ENCODE measurements around the gene INVS. TPM values are rescaled to one million over a fixed set of nuclear protein-coding genes. Genes with fewer than 3 reads are reported as not detected.
"Not testable (repeated sequence)": the region's sequence is repeated elsewhere in the genome, so short reads cannot be mapped to it uniquely, and the experiment has no call there.

Gene INVS
- total RNA-seq, 4 donors from 2014 or later, result 12.8 to 22.8 (median 18.2) TPM

- H3K9me3 ChIP-seq, result no peaks in the 10 kb centered on the region
- WGBS, result 86% methylated on average over 2 of the region's 2 CpGs
- H3K27ac ChIP-seq, result no peak overlapping the region
- DNase-seq (ENCODE audit: low spot score in 2 of 2), result no peak
- no peak for TF ChIP-seq CTCF (IDR thresholded peaks at IDR 0.05)
- no peak for TF ChIP-seq POLR2AphosphoS5 (IDR thresholded peaks at IDR 0.05)
- TF ChIP-seq POLR2A (IDR thresholded peaks at IDR 0.05), result no peak
- TF ChIP-seq EP300 (IDR thresholded peaks at IDR 0.05), result no peak
- H3K36me3 ChIP-seq, result no peaks in the 10 kb centered on the region
- H3K4me1 ChIP-seq, result no peaks in the 10 kb centered on the region
- H3K27me3 ChIP-seq, result no peaks in the 10 kb centered on the region
- H3K4me3 ChIP-seq, result no peak overlapping the region
Observed at GRCh38 chr9:100070104-100071041, 28.7 kb upstream of the INVS start.

GRCh38 chr9:100071271-100071670 is 27.8 kb upstream of the INVS start:
- Histone ChIP-seq H3K9me3 (no peaks in the 10 kb centered on the region), H3K27ac (no peak overlapping the region), H3K36me3 (no peaks in the 10 kb centered on the region), H3K4me1 (no peaks in the 10 kb centered on the region), H3K4me3 (no peak overlapping the region), H3K27me3 (no peaks in the 10 kb centered on the region)
- DNase-seq (ENCODE audit: low spot score in 2 of 2), result no peak
- no peak for TF ChIP-seq POLR2AphosphoS5 (IDR thresholded peaks at IDR 0.05)
- TF ChIP-seq POLR2A (IDR thresholded peaks at IDR 0.05), result no peak
- no peak for TF ChIP-seq EP300 (IDR thresholded peaks at IDR 0.05)
- 89% methylated on average over 2 of the region's 2 CpGs for WGBS

- H3K9me3 ChIP-seq, result no peaks in the 10 kb centered on the region
- H3K4me3 ChIP-seq, result no peak overlapping the region
- no peaks in the 10 kb centered on the region for H3K36me3 ChIP-seq
- H3K27ac ChIP-seq, result no peak overlapping the region
- TF ChIP-seq EP300 (IDR thresholded peaks at IDR 0.05), result no peak
- TF ChIP-seq POLR2A (IDR thresholded peaks at IDR 0.05), result no peak
- no peak for TF ChIP-seq POLR2AphosphoS5 (IDR thresholded peaks at IDR 0.05)
- no peak for TF ChIP-seq CTCF (IDR thresholded peaks at IDR 0.05)
- no peaks in the 10 kb centered on the region for H3K4me1 ChIP-seq
- no peaks in the 10 kb centered on the region for H3K27me3 ChIP-seq
- DNase-seq (ENCODE audit: low spot score in 2 of 2), result no peak
- 58% methylated on average over 2 of the region's 2 CpGs for WGBS
Observed at GRCh38 chr9:100072805-100073204, 26.2 kb upstream of the INVS start.

GRCh38 chr9:100074093-100074492 is 24.9 kb upstream of the INVS start:
- no peaks in the 10 kb centered on the region for H3K4me1 ChIP-seq
- H3K4me3 ChIP-seq, result no peak overlapping the region
- H3K27me3 ChIP-seq, result no peaks in the 10 kb centered on the region
- DNase-seq (ENCODE audit: low spot score in 2 of 2), result no peak
- no peaks in the 10 kb centered on the region for H3K36me3 ChIP-seq
- no peak for TF ChIP-seq EP300 (IDR thresholded peaks at IDR 0.05)
- TF ChIP-seq POLR2AphosphoS5 (IDR thresholded peaks at IDR 0.05), result no peak
- TF ChIP-seq POLR2A (IDR thresholded peaks at IDR 0.05), result no peak
- TF ChIP-seq CTCF (IDR thresholded peaks at IDR 0.05), result no peak
- 90% methylated on average over 6 of the region's 6 CpGs for WGBS
- no peaks in the 10 kb centered on the region for H3K9me3 ChIP-seq
- no peak overlapping the region for H3K27ac ChIP-seq

- WGBS, result 96% methylated on average over 6 of the region's 6 CpGs
- TF ChIP-seq POLR2AphosphoS5 (IDR thresholded peaks at IDR 0.05) (no peak), POLR2A (IDR thresholded peaks at IDR 0.05) (no peak), CTCF (IDR thresholded peaks at IDR 0.05) (no peak), EP300 (IDR thresholded peaks at IDR 0.05) (no peak)
- Histone ChIP-seq H3K36me3 (no peaks in the 10 kb centered on the region), H3K27me3 (no peaks in the 10 kb centered on the region), H3K4me3 (no peak overlapping the region), H3K27ac (no peak overlapping the region), H3K9me3 (no peaks in the 10 kb centered on the region), H3K4me1 (no peaks in the 10 kb centered on the region)
- DNase-seq (ENCODE audit: low spot score in 2 of 2), result no peak
Observed at GRCh38 chr9:100074989-100075388, 24.1 kb upstream of the INVS start.

- not testable (repeated sequence) for H3K4me1 ChIP-seq; H3K9me3 ChIP-seq; H3K36me3 ChIP-seq; H3K27me3 ChIP-seq; H3K4me3 ChIP-seq; DNase-seq (ENCODE audit: low spot score in 2 of 2); H3K27ac ChIP-seq
- 92% methylated on average over 4 of the region's 4 CpGs for WGBS
Observed at GRCh38 chr9:100076256-100076655, 22.8 kb upstream of the INVS start.

Measured in suprapubic skin (tissue), 4 donors.